Osteocyte (in vitro differentiated cells): ENCODE results near the gene SERPINB6. TPM values are rescaled to one million over a fixed set of nuclear protein-coding genes. Genes with fewer than 3 reads are reported as not detected.

ENCODE experiments used
- DNase-seq: peaks from one replicate; pipeline ENCODE4 v3.0.0; 2021; ENCODE audit warnings: mixed read lengths; ENCODE audit not compliant: unreplicated experiment; ENCODE audit errors: extremely low spot score
- H3K27ac Mint-ChIP-seq: one replicate; pipeline ENCODE4 v1.8.0; 2021; ENCODE audit warnings: mild to moderate bottlenecking, mixed read lengths; ENCODE audit not compliant: unreplicated experiment
- H3K27me3 Mint-ChIP-seq: one replicate; pipeline ENCODE4 v1.8.0; 2021; ENCODE audit warnings: mixed read lengths; ENCODE audit not compliant: unreplicated experiment
- H3K36me3 Mint-ChIP-seq: one replicate; pipeline ENCODE4 v1.8.0; 2021; ENCODE audit warnings: mixed read lengths; ENCODE audit not compliant: unreplicated experiment
- H3K4me1 Mint-ChIP-seq: one replicate; pipeline ENCODE4 v1.8.0; 2021; ENCODE audit warnings: mixed read lengths; ENCODE audit not compliant: unreplicated experiment
- H3K4me3 Mint-ChIP-seq: one replicate; pipeline ENCODE4 v1.8.0; 2021; ENCODE audit warnings: mild to moderate bottlenecking, moderate library complexity, mixed read lengths; ENCODE audit not compliant: unreplicated experiment
- H3K9me3 Mint-ChIP-seq: one replicate; pipeline ENCODE4 v1.8.0; 2021; ENCODE audit warnings: mixed read lengths; ENCODE audit not compliant: unreplicated experiment
- total RNA-seq: library from RNA; stranded (reverse); gene quantifications from 2 replicates; pipeline ENCODE4 v1.2.1, GENCODE V29; 2021
- TF ChIP-seq, protein P1 (sequence below): fragments of 200-600 bp; sonication (generic); IDR thresholded peaks from 2 replicates; pipeline ENCODE4 v1.5.0; 2021; ENCODE audit warnings: antibody characterized with exemption, mild to moderate bottlenecking, moderate library complexity

SERPINB6 gene
- total RNA-seq, 1 donor from 2014 or later: 93.1 TPM

- Mint-ChIP-seq H3K36me3 (peaks cover 5% of the 10 kb centered on the region), H3K27me3 (no peaks in the 10 kb centered on the region), H3K4me3 (peak overlapping the region; percentile 85), H3K27ac (peak overlapping the region; percentile 95), H3K4me1 (peaks cover 31% of the 10 kb centered on the region), H3K9me3 (no peaks in the 10 kb centered on the region)
- TF ChIP-seq, protein P1, sequence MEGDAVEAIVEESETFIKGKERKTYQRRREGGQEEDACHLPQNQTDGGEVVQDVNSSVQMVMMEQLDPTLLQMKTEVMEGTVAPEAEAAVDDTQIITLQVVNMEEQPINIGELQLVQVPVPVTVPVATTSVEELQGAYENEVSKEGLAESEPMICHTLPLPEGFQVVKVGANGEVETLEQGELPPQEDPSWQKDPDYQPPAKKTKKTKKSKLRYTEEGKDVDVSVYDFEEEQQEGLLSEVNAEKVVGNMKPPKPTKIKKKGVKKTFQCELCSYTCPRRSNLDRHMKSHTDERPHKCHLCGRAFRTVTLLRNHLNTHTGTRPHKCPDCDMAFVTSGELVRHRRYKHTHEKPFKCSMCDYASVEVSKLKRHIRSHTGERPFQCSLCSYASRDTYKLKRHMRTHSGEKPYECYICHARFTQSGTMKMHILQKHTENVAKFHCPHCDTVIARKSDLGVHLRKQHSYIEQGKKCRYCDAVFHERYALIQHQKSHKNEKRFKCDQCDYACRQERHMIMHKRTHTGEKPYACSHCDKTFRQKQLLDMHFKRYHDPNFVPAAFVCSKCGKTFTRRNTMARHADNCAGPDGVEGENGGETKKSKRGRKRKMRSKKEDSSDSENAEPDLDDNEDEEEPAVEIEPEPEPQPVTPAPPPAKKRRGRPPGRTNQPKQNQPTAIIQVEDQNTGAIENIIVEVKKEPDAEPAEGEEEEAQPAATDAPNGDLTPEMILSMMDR: no peak
- peak; percentile 87 for DNase-seq
These were observed 481 bp downstream of the SERPINB6 start for GRCh38 chr6:2970753-2971419.

- no peak for DNase-seq
- H3K27me3 Mint-ChIP-seq: no peaks in the 10 kb centered on the region
These were observed 1.2 kb downstream of the SERPINB6 start for GRCh38 chr6:2970034-2970685.

GRCh38 chr6:2969549-2969948 is 1.8 kb downstream of the SERPINB6 start:
- Mint-ChIP-seq H3K27me3 (no peaks in the 10 kb centered on the region), H3K4me3 (peak overlapping the region; percentile 27), H3K4me1 (peaks cover 29% of the 10 kb centered on the region), H3K36me3 (peaks cover 8% of the 10 kb centered on the region), H3K9me3 (no peaks in the 10 kb centered on the region), H3K27ac (peak overlapping the region; percentile 18)
- no peak for DNase-seq
- TF ChIP-seq, protein P1: no peak

More at GRCh38 chr6:2970034-2970685, 1.2 kb downstream of the SERPINB6 start:
- Mint-ChIP-seq H3K4me3 (peak overlapping the region; percentile 85), H3K27ac (peak overlapping the region; percentile 95), H3K9me3 (no peaks in the 10 kb centered on the region), H3K4me1 (peaks cover 29% of the 10 kb centered on the region), H3K36me3 (peaks cover 6% of the 10 kb centered on the region)
- TF ChIP-seq, protein P1: no peak

GRCh38 chr6:2968600-2969135 is 2.7 kb downstream of the SERPINB6 start:
- no peaks in the 10 kb centered on the region for H3K27me3 Mint-ChIP-seq
- TF ChIP-seq, protein P1: no peak
- H3K36me3 Mint-ChIP-seq: peaks cover 8% of the 10 kb centered on the region
- no peak for DNase-seq
- no peaks in the 10 kb centered on the region for H3K9me3 Mint-ChIP-seq
- H3K27ac Mint-ChIP-seq: peak overlapping the region; percentile 27
- H3K4me3 Mint-ChIP-seq: no peak overlapping the region
- H3K4me1 Mint-ChIP-seq: peaks cover 29% of the 10 kb centered on the region

- H3K27me3 Mint-ChIP-seq: no peaks in the 10 kb centered on the region
- TF ChIP-seq, protein P1: no peak
- H3K9me3 Mint-ChIP-seq: no peaks in the 10 kb centered on the region
- H3K4me3 Mint-ChIP-seq: no peak overlapping the region
- peaks cover 29% of the 10 kb centered on the region for H3K4me1 Mint-ChIP-seq
- no peak for DNase-seq
- H3K36me3 Mint-ChIP-seq: peaks cover 8% of the 10 kb centered on the region
- no peak overlapping the region for H3K27ac Mint-ChIP-seq
These were observed 3.4 kb downstream of the SERPINB6 start for GRCh38 chr6:2967936-2968335.
